Stimulated activated CD4-positive, alpha-beta T cell treated with anti-CD3 and anti-CD28 coated beads, TNF-alpha, amount 100 ng/mL, for 24 hours (primary cell): ENCODE data around the gene AHCYL2.
"Not testable (repeated sequence)": the region's sequence is repeated elsewhere in the genome, so short reads cannot be mapped to it uniquely, and the experiment has no call there.

Experiments used
- DNase-seq, 3 experiments: peaks; one replicate each; pipeline ENCODE4 v3.0.0-alpha.2; 2020; ENCODE audit warnings: low read depth in 3 of 3

The AHCYL2 gene

GRCh38 chr7:129383542-129384132, 158.8 kb downstream of the AHCYL2 start:
- DNase-seq, result no peak

DNA sequence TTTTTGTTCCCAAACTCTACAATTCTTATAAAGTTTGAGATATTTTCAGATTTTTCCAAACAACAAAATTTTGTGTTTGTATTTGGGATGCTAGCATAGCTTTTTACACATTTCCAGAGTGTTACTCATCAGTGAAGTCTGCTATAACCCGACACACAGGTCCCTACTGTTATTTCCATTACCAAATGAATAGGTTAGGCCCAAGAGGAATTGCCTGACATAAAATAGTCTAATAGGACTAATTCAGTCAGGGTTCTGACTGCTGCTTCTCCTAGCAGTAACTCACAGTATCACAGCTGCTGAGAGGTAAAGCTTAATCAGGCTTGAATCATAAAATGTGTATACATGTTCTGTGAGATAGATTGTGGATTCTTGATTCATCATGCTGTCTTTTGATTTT, 160.3 kb downstream of the AHCYL2 start:
- no peak for DNase-seq

GRCh38 chr7:129385598-129385997, 160.8 kb downstream of the AHCYL2 start:
- DNase-seq, result no peak

DNA sequence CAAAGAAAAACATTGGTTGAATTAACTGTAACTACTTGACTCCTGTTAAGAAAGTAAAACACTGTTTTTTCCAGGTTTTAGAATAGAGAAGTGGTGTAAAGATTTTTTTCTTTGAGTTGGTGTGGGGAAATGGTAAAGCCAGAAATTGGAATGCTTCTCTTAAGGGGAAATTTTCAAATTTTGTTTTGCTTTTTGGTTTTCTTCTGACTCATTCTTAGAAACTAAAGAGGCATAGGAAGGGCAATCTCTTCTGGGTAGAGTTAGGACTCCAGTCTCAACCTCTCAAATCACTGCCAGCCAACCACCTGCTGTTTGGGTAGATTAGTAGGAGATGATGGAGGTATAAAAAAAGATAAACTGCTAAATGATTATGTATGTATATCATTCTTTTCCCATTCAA, 161.7 kb downstream of the AHCYL2 start:
- no peak for DNase-seq

GRCh38 chr7:129387537-129387936, 162.7 kb downstream of the AHCYL2 start:
- no peak for DNase-seq

- no peak for DNase-seq
These were observed 163.7 kb downstream of the AHCYL2 start for GRCh38 chr7:129388333-129389098.

DNA sequence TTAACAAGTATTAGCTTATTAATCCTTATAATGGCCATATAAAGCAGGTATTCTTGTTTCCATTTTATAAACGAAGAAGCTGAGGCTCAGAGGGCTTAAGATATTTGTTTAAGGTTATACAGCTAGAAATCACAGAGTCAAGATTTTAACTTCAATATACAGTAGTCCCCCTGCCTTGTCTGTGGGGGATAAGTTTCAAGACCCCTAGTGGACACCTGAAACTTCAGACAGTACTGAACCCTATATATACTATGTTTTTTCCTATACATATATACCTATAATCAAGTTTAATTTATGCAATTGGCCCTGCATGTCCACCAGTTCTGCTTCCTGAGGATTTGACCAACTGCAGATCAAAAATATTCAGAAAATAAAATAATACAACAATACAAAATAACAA, 165.0 kb downstream of the AHCYL2 start:
- no peak for DNase-seq

GRCh38 chr7:129390314-129390713, 165.5 kb downstream of the AHCYL2 start:
- DNase-seq, result no peak

- no peak for DNase-seq
These were observed 166.8 kb downstream of the AHCYL2 start for GRCh38 chr7:129391546-129392171.

DNA sequence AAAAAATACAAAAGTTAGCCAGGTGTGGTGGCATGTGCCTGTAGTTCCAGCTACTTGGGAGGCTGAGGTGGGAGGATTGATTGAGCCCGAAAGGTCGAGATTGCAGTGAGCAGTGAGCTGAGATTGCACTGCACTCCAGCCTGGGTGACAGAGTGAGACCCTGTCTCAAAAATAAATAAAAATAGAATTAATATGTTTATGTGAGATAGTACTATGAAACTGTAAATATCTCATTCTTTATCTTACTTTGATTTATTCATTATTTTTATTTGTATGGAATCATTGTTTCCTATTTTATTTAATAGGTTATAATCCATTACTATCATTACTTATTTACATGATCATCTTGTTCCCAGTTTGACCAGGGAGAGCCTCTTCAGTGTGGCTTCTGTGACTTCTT, 168.4 kb downstream of the AHCYL2 start:
- DNase-seq, result no peak

DNA sequence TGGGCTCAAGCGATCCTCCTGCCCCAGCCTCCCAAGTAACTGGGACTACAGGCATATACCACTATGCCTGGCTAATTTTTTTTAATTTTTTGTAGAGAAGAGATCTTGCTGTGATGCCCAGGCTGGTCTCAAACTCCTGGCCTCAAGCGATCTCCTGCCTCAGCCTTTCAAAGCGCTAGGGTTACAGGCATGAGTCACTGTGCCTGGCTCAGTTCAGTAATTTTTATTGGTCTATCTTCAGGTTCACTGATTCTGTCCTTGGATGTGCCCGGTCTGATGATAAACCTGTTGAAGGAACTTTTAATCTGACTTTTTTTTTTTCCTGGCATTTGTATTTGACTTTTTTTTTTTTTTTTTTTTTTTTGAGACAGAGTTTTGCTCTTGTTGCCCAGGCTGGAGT, 169.3 kb downstream of the AHCYL2 start:
- no peak for DNase-seq

GRCh38 chr7:129394982-129395914, 170.4 kb downstream of the AHCYL2 start:
- no peak for DNase-seq

GRCh38 chr7:129401228-129401966, 176.6 kb downstream of the AHCYL2 start:
- DNase-seq, result no peak

DNA sequence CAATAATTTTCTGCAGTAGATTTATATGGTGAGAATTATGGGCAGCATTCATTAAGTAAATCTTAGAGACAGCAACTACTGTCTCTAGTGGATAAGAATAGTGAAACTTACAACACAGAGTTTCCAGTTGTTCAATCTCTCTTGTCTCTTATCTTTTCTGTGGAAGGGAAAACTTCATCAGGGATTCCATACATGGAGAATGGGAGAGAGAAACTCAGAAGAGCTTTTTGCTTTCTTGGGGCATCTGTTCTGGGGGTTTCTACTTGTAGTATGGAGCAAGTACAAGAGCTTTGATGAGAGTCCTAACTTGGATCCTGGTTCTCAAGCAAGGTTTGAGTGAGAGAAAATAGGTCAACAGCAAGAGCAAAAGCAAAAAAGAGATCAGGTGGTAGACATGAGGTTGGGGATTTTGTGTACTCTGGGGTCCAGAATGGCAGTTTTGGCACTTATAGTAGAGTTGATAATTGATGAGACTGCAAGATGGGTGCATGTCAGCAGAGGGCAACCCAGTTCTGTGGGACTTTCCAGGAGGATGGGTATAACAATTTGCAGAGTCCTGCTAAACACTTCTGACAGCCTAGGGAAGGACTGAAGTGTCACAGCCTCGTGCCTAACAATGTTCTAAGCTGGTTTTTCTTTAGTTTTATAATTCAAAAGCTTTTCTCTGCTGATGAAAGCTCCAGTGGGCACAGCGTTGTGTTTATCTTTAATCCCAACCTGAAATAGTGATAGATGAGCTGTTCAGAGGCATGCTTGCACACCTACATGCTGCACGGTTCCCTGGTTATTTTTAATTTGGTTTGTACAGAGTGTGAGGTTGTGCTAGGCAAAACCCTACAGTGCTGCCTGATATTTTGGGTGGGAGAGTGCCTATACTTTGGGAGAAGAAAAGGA, 177.4 kb downstream of the AHCYL2 start:
- peak in 1 of 3 experiments; percentile 11 for DNase-seq

DNA sequence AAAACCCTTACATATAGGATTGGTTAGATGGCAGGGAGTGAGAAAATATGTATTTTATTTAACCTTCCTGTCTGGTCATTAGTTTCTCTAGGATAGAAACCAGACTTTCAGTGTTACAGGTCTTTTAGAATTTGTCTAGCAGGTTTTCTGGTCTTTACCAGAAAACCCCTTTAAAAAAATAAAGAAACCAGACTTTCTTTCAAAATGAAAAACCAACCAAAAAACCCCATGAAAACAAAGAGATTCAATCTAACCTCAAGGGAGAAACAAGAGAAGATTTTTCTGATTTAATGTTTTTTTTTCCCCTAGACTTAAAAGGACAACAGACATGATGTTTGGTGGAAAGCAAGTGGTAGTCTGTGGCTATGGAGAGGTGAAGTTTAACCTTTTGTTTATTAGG, 180.7 kb downstream of the AHCYL2 start:
- DNase-seq, result no peak

DNA sequence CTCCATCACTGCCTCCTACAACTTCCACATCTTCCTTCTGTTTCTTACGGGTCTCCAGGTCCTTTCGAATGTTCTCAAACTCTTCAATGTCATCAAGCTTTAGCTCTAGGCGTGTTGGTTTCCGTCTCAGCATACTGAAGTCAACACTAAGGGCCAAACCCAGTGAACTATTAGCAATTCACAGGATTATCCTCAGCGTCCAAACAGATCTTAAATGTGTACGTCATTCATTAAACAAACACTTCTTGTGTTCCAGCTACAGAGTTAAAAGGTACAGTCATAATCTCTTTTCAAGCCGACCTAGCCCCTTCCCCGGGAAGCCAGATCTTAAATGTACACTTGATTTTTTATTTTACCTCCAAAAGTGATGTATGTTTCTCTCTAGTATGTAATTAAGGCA, 185.4 kb downstream of the AHCYL2 start:
- not testable (repeated sequence) for DNase-seq

- DNase-seq, result no peak
These were observed 187.7 kb downstream of the AHCYL2 start for GRCh38 chr7:129412501-129412900.

- DNase-seq, result no peak
These were observed 192.2 kb downstream of the AHCYL2 start for GRCh38 chr7:129417073-129417472.

- no peak for DNase-seq
These were observed 197.0 kb downstream of the AHCYL2 start for GRCh38 chr7:129421717-129422250.

DNA sequence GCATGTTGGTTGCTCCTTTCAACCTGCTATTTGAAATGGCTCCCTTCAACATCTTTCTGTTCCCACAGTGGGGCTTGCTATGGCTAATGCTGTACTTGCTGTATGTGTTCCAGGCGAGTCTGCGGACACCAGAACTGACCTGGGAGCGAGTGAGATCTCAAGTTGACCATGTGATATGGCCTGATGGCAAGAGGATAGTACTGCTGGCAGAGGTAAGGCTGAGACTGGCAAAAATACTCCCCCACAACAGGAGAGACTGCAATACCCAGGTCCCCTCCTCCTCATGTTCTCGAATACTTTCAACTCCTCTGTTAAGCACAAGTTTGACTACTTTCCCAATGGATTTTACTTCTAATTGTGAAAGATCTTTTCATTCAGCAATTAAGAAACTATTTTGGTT, 197.9 kb downstream of the AHCYL2 start:
- no peak for DNase-seq
